GM23338 (cell line): ENCODE data around the gene SELENOO. TPM values are rescaled to one million over a fixed set of nuclear protein-coding genes. Genes with fewer than 3 reads are reported as not detected.
A peak's percentile ranks its signal among the peaks of the same experiment; 100 is the strongest.

Source experiments
- ATAC-seq: fragments of 200-7000 bp; cut with Tn5 transposase; 3 replicates; pipeline ENCODE4 v1.9.1; 2020
- DNase-seq: peaks from one replicate; pipeline ENCODE4 v3.0.0-alpha.2; 2015; ENCODE audit warnings: low spot score
- H2AFZ ChIP-seq: fragments of 200-600 bp; sonication (generic); 2 replicates; pipeline ENCODE4 v1.8.0; 2016; ENCODE audit warnings: antibody characterized with exemption, mild to moderate bottlenecking, moderate library complexity
- H3F3A ChIP-seq: fragments of 200-600 bp; sonication (generic); replicated peaks from 2 replicates; pipeline ENCODE4 v1.8.0; 2017; ENCODE audit warnings: antibody characterized with exemption, mixed run types, low read depth
- H3K27ac ChIP-seq: fragments of 200-600 bp; sonication (generic); 2 replicates; pipeline ENCODE4 v1.6.1; 2016; ENCODE audit warnings: low read depth
- H3K27me3 ChIP-seq: fragments of 200-600 bp; sonication (generic); 2 replicates; pipeline ENCODE4 v1.8.0; 2016; ENCODE audit warnings: mild to moderate bottlenecking, mixed run types, moderate library complexity; ENCODE audit not compliant: insufficient read depth
- H3K36me3 ChIP-seq: fragments of 200-600 bp; sonication (generic); 2 replicates; pipeline ENCODE4 v1.8.0; 2016; ENCODE audit warnings: mild to moderate bottlenecking; ENCODE audit not compliant: insufficient read depth
- H3K4me1 ChIP-seq: fragments of 200-600 bp; sonication (generic); 2 replicates; pipeline ENCODE4 v1.8.0; 2016; ENCODE audit warnings: mild to moderate bottlenecking, moderate library complexity; ENCODE audit not compliant: insufficient read depth
- H3K4me2 ChIP-seq: fragments of 200-600 bp; sonication (generic); 2 replicates; pipeline ENCODE4 v1.7.1; 2017; ENCODE audit warnings: mixed run types
- H3K4me3 ChIP-seq: fragments of 200-600 bp; sonication (generic); 2 replicates; pipeline ENCODE4 v1.6.1; 2016; ENCODE audit warnings: mixed run types
- H3K79me2 ChIP-seq: fragments of 200-600 bp; sonication (generic); replicated peaks from 2 replicates; pipeline ENCODE4 v1.8.0; 2017; ENCODE audit warnings: mild to moderate bottlenecking; ENCODE audit not compliant: insufficient read depth
- H3K9me2 ChIP-seq: fragments of 200-600 bp; sonication (generic); 2 replicates; pipeline ENCODE4 v1.8.0; 2017; ENCODE audit not compliant: insufficient read depth
- H4K20me1 ChIP-seq: fragments of 200-600 bp; sonication (generic); replicated peaks from 2 replicates; pipeline ENCODE4 v1.8.0; 2017; ENCODE audit warnings: mild to moderate bottlenecking; ENCODE audit not compliant: insufficient read depth
- H3K27ac Mint-ChIP-seq: 2 replicates; pipeline ENCODE4 v1.8.0; 2020; ENCODE audit warnings: inconsistent platforms, mild to moderate bottlenecking, moderate library complexity, mixed read lengths
- H3K27me3 Mint-ChIP-seq: 3 replicates; pipeline ENCODE4 v1.8.0; 2022; ENCODE audit warnings: low read depth, mild to moderate bottlenecking, moderate library complexity, mixed read lengths, inconsistent platforms; ENCODE audit not compliant: insufficient read depth, poor library complexity
- H3K36me3 Mint-ChIP-seq: 3 replicates; pipeline ENCODE4 v1.8.0; 2021; ENCODE audit warnings: low read depth, mild to moderate bottlenecking, inconsistent platforms, moderate library complexity, mixed read lengths
- H3K4me1 Mint-ChIP-seq: 3 replicates; pipeline ENCODE4 v1.8.0; 2020; ENCODE audit warnings: mild to moderate bottlenecking, inconsistent platforms, mixed read lengths
- H3K4me3 Mint-ChIP-seq: 3 replicates; pipeline ENCODE4 v1.8.0; 2021; ENCODE audit warnings: moderate library complexity, mild to moderate bottlenecking, inconsistent platforms, mixed read lengths
- H3K9me3 Mint-ChIP-seq: 3 replicates; pipeline ENCODE4 v1.8.0; 2020; ENCODE audit warnings: moderate library complexity, mild to moderate bottlenecking, inconsistent platforms, mixed read lengths
- CREB1 ChIP-seq: fragments of 250-450 bp; sonication (Bioruptor Pico); IDR thresholded peaks from 2 replicates; pipeline ENCODE4 v1.5.0; 2020; ENCODE audit warnings: low read depth, mild to moderate bottlenecking, moderate library complexity
- CTCF ChIP-seq, 2 experiments: fragments of 200-600 bp in 1 of 2; sonication (generic) in 1 of 2; conservative IDR thresholded peaks; 2 replicates each; pipeline versions ENCODE4 v1.5.1 to v1.6.1; 2016 to 2017; ENCODE audit warnings: antibody characterized with exemption in 2 of 2, low read depth in 2 of 2, mild to moderate bottlenecking in 2 of 2, moderate library complexity in 1 of 2
- EZH2 ChIP-seq: fragments of 200-600 bp; sonication (generic); IDR thresholded peaks from one replicate; pipeline ENCODE4 v1.8.0; 2017; ENCODE audit warnings: antibody characterized with exemption, mild to moderate bottlenecking, low read depth; ENCODE audit not compliant: unreplicated experiment
- POLR2AphosphoS5 ChIP-seq: IDR thresholded peaks from 2 replicates; pipeline ENCODE4 v1.6.1; 2016; ENCODE audit warnings: antibody characterized with exemption, low read depth
- long read RNA-seq: library from polyadenylated mRNA; unstranded; transcript quantifications from one replicate; pipeline ENCODE4 v2.0.0, GENCODE V29; 2020; ENCODE audit not compliant: unreplicated experiment
- polyA plus RNA-seq: library from polyadenylated mRNA; unstranded; fragments of >200 nt; fragmentation: Nextera tagmentation; extraction: Ambion mirVana; gene quantifications from 2 replicates; pipeline ENCODE4 v1.2.1, GENCODE V29; 2016
- total RNA-seq: library from RNA; depleted of rRNA; stranded (reverse); fragments of >200 nt; shearing (Covaris generic); gene quantifications from 2 replicates; pipeline ENCODE4 v1.2.3, GENCODE V29; 2014; rRNA removed
- TF ChIP-seq, protein P1 (sequence below): IDR thresholded peaks from 2 replicates; pipeline ENCODE4 v1.6.1; 2016; ENCODE audit warnings: antibody characterized with exemption

Gene SELENOO, protein sequence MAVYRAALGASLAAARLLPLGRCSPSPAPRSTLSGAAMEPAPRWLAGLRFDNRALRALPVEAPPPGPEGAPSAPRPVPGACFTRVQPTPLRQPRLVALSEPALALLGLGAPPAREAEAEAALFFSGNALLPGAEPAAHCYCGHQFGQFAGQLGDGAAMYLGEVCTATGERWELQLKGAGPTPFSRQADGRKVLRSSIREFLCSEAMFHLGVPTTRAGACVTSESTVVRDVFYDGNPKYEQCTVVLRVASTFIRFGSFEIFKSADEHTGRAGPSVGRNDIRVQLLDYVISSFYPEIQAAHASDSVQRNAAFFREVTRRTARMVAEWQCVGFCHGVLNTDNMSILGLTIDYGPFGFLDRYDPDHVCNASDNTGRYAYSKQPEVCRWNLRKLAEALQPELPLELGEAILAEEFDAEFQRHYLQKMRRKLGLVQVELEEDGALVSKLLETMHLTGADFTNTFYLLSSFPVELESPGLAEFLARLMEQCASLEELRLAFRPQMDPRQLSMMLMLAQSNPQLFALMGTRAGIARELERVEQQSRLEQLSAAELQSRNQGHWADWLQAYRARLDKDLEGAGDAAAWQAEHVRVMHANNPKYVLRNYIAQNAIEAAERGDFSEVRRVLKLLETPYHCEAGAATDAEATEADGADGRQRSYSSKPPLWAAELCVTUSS
- total RNA-seq (16.9 and 21.3 TPM in 2 replicates), polyA plus RNA-seq (6.8 and 8.6 TPM in 2 replicates)
- long read RNA-seq, transcript SELENOO-201 (9 exons, 2,315 nt): major isoform, 9 of 21 reads
- long read RNA-seq, partial matches to known transcripts: 0 of 21 reads
- long read RNA-seq, other reads (novel, unspliced or antisense): 12 of 21 reads

GRCh38 chr22:50200461-50201190 lies at the start of gene SELENOO:
Gene SELENOO, plus strand, starts transcription at chr22:50201011. Its CDS starts 26 bp downstream, at chr22:50201037.
- Mint-ChIP-seq H3K4me3 (peak within 1 kb of the TSS; percentile 80), H3K4me1 (peaks cover 12% of the 10 kb centered on the region), H3K27ac (no peak within 1 kb of the TSS), H3K27me3 (peaks cover 8% of the 10 kb centered on the region), H3K9me3 (peaks cover 6% of the 10 kb centered on the region; the same call in 2 of the 3 replicates), H3K36me3 (peaks cover 25% of the 10 kb centered on the region)
- Histone ChIP-seq H3K27ac (no peak within 1 kb of the TSS), H3K4me1 (peaks cover 8% of the 10 kb centered on the region; the same call in 1 of the 2 replicates), H3K79me2 (peaks cover 21% of the 10 kb centered on the region), H3K4me2 (peak within 1 kb of the TSS; percentile 92), H2AFZ (peak within 1 kb of the TSS; percentile 43; the same call in 1 of the 2 replicates), H3K4me3 (peak within 1 kb of the TSS; percentile 72), H3F3A (peaks cover 14% of the 10 kb centered on the region), H3K36me3 (no peaks in the 10 kb centered on the region; the same call in 1 of the 2 replicates), H3K9me2 (no peaks in the 10 kb centered on the region), H4K20me1 (peaks cover 13% of the 10 kb centered on the region), H3K27me3 (peaks cover 9% of the 10 kb centered on the region; the same call in 1 of the 2 replicates)
- TF ChIP-seq POLR2AphosphoS5: peak; percentile 58
- TF ChIP-seq, protein P1, sequence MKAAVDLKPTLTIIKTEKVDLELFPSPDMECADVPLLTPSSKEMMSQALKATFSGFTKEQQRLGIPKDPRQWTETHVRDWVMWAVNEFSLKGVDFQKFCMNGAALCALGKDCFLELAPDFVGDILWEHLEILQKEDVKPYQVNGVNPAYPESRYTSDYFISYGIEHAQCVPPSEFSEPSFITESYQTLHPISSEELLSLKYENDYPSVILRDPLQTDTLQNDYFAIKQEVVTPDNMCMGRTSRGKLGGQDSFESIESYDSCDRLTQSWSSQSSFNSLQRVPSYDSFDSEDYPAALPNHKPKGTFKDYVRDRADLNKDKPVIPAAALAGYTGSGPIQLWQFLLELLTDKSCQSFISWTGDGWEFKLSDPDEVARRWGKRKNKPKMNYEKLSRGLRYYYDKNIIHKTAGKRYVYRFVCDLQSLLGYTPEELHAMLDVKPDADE: no peak
- peak; percentile 65 for TF ChIP-seq CREB1 (CRISPR knock-in tag)
- TF ChIP-seq EZH2: no peak
- DNase-seq: peak; percentile 90
- ATAC-seq: peak; percentile 78

GRCh38 chr22:50151571-50152537 lies 49.0 kb upstream of the SELENOO start:
- Histone ChIP-seq H3K4me3 (no peak overlapping the region), H4K20me1 (no peaks in the 10 kb centered on the region), H2AFZ (no peak overlapping the region), H3K4me1 (no peaks in the 10 kb centered on the region), H3K4me2 (no peak overlapping the region), H3K9me2 (no peaks in the 10 kb centered on the region), H3K36me3 (no peaks in the 10 kb centered on the region), H3F3A (no peaks in the 10 kb centered on the region), H3K27ac (no peak overlapping the region), H3K27me3 (no peaks in the 10 kb centered on the region), H3K79me2 (no peaks in the 10 kb centered on the region)
- Mint-ChIP-seq H3K4me3 (no peak overlapping the region), H3K9me3 (no peaks in the 10 kb centered on the region), H3K36me3 (no peaks in the 10 kb centered on the region), H3K27me3 (peaks cover 7% of the 10 kb centered on the region), H3K27ac (no peak overlapping the region), H3K4me1 (peaks cover under 1% of the 10 kb centered on the region)
- ATAC-seq (peak; percentile 59), DNase-seq (peak; percentile 66)
- TF ChIP-seq EZH2 (no peak), CTCF (conservative IDR thresholded peaks at IDR 0.05; ENCODE audit: low read depth in 2 of 2) (peak; percentile 15 to 57; a peak in 3 of 4 replicates)
